RWPE2 (cell line): ENCODE results near the gene FHIT.
"Not testable (repeated sequence)": the region's sequence is repeated elsewhere in the genome, so short reads cannot be mapped to it uniquely, and the experiment has no call there.

Source experiments
- ATAC-seq: fragments of 200-7000 bp; cut with Tn5 transposase; 3 replicates; pipeline ENCODE4 v1.9.1; 2021; ENCODE audit warnings: low read depth
- DNase-seq: peaks from one replicate; pipeline ENCODE4 v3.0.0-alpha.2; 2020; ENCODE audit warnings: low spot score
- H3K27ac ChIP-seq: fragments of 450-650 bp; 2 replicates; pipeline ENCODE4 v1.5.1; 2017; ENCODE audit warnings: mild to moderate bottlenecking; ENCODE audit not compliant: poor library complexity, severe bottlenecking
- H3K27me3 ChIP-seq: fragments of 250-450 bp; sonication (Bioruptor Pico); 2 replicates; pipeline ENCODE4 v1.5.1; 2021; ENCODE audit warnings: mild to moderate bottlenecking, moderate library complexity; ENCODE audit not compliant: insufficient read depth, poor library complexity, severe bottlenecking
- H3K36me3 ChIP-seq: fragments of 250-450 bp; sonication (Bioruptor Pico); 2 replicates; pipeline ENCODE4 v1.5.1; 2020; ENCODE audit warnings: low read depth, mild to moderate bottlenecking, moderate library complexity
- H3K4me1 ChIP-seq: fragments of 250-450 bp; sonication (Bioruptor Pico); 2 replicates; pipeline ENCODE4 v1.5.1; 2021; ENCODE audit warnings: mild to moderate bottlenecking, moderate library complexity; ENCODE audit not compliant: insufficient read depth, poor library complexity, severe bottlenecking
- H3K4me3 ChIP-seq: fragments of 250-450 bp; sonication (Bioruptor Pico); 2 replicates; pipeline ENCODE4 v1.5.1; 2021; ENCODE audit warnings: mild to moderate bottlenecking, moderate library complexity; ENCODE audit not compliant: severe bottlenecking
- H3K9me3 ChIP-seq: fragments of 250-450 bp; sonication (Bioruptor Pico); 2 replicates; pipeline ENCODE4 v1.5.1; 2021; ENCODE audit warnings: mild to moderate bottlenecking, moderate library complexity; ENCODE audit not compliant: severe bottlenecking
- TF ChIP-seq, protein P1 (sequence below): fragments of 450-650 bp; IDR thresholded peaks from one replicate; pipeline ENCODE4 v1.5.1; 2017; ENCODE audit warnings: mild to moderate bottlenecking, moderate library complexity; ENCODE audit not compliant: poor library complexity, severe bottlenecking

The FHIT gene

DNA sequence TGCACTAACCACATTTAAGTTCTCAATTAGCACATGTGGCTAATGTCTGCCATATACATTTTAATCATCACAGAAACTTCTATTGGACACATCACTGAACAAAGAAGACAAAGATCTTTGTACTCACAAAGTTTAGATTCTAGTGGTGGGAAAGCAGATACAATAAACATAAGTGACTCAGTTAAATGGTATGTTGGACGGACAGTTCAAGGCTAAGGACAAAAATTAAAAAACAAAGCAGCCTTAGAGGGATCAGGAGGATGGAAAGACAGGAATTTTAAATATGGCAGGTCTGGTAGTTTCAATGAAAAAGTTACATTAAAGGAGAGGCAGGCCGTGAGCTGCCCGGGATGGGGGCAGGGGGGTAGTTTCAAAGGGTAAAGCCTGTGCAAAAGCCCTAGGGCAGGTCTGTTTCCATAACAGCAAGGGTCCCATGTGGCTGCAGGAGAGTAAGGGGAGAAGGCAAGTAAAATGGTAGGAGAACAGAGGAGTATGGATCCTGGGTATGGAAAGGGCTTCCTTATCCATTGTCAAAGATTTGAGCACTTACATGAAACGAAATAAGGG is 220.7 kb downstream of the FHIT start:
- no peaks in the 10 kb centered on the region for H3K9me3 ChIP-seq
- no peaks in the 10 kb centered on the region for H3K36me3 ChIP-seq
- no peak overlapping the region for H3K4me3 ChIP-seq
- TF ChIP-seq, protein P1, sequence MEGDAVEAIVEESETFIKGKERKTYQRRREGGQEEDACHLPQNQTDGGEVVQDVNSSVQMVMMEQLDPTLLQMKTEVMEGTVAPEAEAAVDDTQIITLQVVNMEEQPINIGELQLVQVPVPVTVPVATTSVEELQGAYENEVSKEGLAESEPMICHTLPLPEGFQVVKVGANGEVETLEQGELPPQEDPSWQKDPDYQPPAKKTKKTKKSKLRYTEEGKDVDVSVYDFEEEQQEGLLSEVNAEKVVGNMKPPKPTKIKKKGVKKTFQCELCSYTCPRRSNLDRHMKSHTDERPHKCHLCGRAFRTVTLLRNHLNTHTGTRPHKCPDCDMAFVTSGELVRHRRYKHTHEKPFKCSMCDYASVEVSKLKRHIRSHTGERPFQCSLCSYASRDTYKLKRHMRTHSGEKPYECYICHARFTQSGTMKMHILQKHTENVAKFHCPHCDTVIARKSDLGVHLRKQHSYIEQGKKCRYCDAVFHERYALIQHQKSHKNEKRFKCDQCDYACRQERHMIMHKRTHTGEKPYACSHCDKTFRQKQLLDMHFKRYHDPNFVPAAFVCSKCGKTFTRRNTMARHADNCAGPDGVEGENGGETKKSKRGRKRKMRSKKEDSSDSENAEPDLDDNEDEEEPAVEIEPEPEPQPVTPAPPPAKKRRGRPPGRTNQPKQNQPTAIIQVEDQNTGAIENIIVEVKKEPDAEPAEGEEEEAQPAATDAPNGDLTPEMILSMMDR = no peak
- H3K27ac ChIP-seq = no peak overlapping the region
- no peaks in the 10 kb centered on the region for H3K27me3 ChIP-seq
- DNase-seq (no peak), ATAC-seq (no peak)
- no peaks in the 10 kb centered on the region for H3K4me1 ChIP-seq

DNA sequence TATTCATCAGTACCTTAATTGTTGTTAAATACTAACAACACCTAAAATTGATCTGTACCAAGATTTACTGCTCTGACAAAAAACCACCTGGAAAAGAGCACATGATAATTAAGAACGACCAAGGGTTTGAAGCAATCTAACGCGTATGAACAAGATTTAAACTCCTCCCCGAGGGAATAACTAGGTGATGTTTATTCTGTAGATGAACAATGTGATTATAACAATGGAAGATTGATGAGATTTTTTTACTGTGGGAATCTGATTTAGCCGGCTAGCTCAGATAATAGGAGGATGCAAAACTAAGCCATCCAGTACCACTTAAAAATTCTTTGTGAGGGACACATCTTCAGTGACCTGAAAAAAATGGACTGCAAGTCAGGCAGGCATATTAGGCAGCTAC is 222.1 kb downstream of the FHIT start:
- no peaks in the 10 kb centered on the region for H3K36me3 ChIP-seq

DNA sequence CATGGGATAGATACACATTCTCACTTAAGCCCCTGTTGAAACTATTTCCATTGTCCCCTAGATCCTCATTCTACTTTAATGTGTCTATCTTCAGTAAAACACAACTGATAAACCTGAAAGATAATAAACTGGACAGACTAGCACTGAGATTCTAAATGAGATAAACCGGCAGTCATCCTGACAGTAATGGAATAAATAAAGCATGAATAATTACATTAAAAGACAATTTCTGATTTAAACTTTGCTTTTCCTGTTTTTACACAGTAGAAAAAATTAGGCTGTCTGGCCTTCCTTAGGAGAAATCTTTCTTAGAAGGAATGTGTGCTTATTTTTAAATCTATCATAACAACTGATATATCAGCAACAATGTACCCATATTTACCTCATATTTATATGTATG is 232.4 kb downstream of the FHIT start:
- Histone ChIP-seq H3K27ac (no peak overlapping the region), H3K4me1 (no peaks in the 10 kb centered on the region), H3K27me3 (no peaks in the 10 kb centered on the region)

More for the DNA sequence above, 222.1 kb downstream of the FHIT start:
- no peak overlapping the region for H3K4me3 ChIP-seq
- ATAC-seq = no peak
- no peak for DNase-seq
- no peaks in the 10 kb centered on the region for H3K9me3 ChIP-seq
- no peak overlapping the region for H3K27ac ChIP-seq
- no peaks in the 10 kb centered on the region for H3K27me3 ChIP-seq
- TF ChIP-seq, protein P1 = no peak
- H3K4me1 ChIP-seq = no peaks in the 10 kb centered on the region

DNA sequence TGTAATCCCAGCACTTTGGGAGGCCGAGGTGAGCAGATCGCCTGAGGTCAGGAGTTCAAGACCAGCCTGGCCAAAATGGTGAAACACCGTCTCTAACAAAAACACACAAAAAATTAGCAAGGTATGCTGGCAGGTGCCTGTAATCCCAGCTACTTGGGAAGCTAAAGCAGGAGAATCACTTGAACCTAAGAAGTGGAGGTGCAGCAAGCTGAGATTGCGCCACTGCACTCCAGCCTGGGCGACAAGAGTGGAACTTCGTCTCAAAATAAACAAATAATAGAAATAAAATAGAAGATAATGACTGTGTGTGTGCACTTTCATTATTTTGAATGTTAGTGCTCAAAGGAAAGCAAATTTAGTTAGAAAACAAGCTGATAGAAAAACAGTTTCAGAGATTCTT is 234.2 kb downstream of the FHIT start:
- ATAC-seq, H3K27me3 ChIP-seq, H3K9me3 ChIP-seq, DNase-seq, H3K27ac ChIP-seq, H3K4me1 ChIP-seq, H3K36me3 ChIP-seq, H3K4me3 ChIP-seq: not testable (repeated sequence)

More for the DNA sequence above, 232.4 kb downstream of the FHIT start:
- Histone ChIP-seq H3K9me3 (no peaks in the 10 kb centered on the region), H3K36me3 (no peaks in the 10 kb centered on the region), H3K4me3 (no peak overlapping the region)
- ATAC-seq (no peak), DNase-seq (no peak)
- TF ChIP-seq, protein P1 = no peak

DNA sequence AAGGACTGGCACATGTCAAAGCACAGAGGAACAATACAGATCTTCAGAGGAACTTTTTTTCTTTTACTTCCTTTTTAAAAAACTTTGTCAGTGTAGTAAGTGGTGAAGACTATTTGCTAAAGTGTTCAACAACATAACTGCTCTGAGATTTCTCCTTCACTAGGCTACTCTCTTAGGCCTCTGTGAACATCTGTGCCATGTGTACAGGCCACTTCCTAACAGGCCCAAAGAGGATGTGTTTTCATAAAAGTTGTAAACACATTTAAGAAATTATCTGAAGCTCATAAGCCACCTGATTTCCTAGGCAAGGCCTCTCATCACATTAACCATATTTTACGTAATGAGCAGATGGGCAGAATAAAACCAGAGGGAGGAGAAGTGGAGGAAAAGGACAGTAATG is 235.4 kb downstream of the FHIT start:
- DNase-seq = no peak
- Histone ChIP-seq H3K27ac (no peak overlapping the region), H3K36me3 (no peaks in the 10 kb centered on the region), H3K9me3 (no peaks in the 10 kb centered on the region), H3K27me3 (no peaks in the 10 kb centered on the region), H3K4me3 (no peak overlapping the region), H3K4me1 (no peaks in the 10 kb centered on the region)
- no peak for ATAC-seq
- TF ChIP-seq, protein P1 = no peak
